Naive thymus-derived CD8-positive, alpha-beta T cell (primary cell): ENCODE measurements around the gene MAPK8. TPM values are rescaled to one million over a fixed set of nuclear protein-coding genes. Genes with fewer than 3 reads are reported as not detected.
"Not testable (repeated sequence)": the region's sequence is repeated elsewhere in the genome, so short reads cannot be mapped to it uniquely, and the experiment has no call there.

Source experiments
- ATAC-seq, 2 donors: fragments of 150-1000 bp; cut with Tn5 transposase in 1 of 2; sonication (Bioruptor Pico), chemical (Tn5 transposase) in 1 of 2; 1 replicate in 1 of 2; 2 replicates in 1 of 2; pipeline ENCODE4 v1.10.0; 2021; ENCODE audit warnings: mild to moderate bottlenecking in 2 of 2, moderate library complexity in 2 of 2
- POLR2A ChIA-PET: fragments of 350-600 bp; sonication (Branson Sonifier 250); formaldehyde crosslinking; loops from one replicate; lab custom pipeline; 2021; ENCODE audit warnings: antibody characterized with exemption; lab: Charles Lee
- DNase-seq, 10 donors: peaks; one replicate each; pipeline versions ENCODE4 v3.0.0 to v3.0.0-alpha.2; 2020 to 2022
- H3K27ac Mint-ChIP-seq, 10 donors: one replicate each; pipeline ENCODE4 v1.8.0; 2020 to 2022; ENCODE audit warnings: mild to moderate bottlenecking in 10 of 10, mixed read lengths in 10 of 10, moderate library complexity in 4 of 10, inconsistent platforms in 1 of 10
- H3K27me3 Mint-ChIP-seq, 5 donors: one replicate each; pipeline ENCODE4 v1.8.0; 2021 to 2022; ENCODE audit warnings: mixed read lengths in 5 of 5
- H3K36me3 Mint-ChIP-seq, 3 donors: one replicate each; pipeline ENCODE4 v1.8.0; 2020 to 2022; ENCODE audit warnings: mixed read lengths in 3 of 3, mild to moderate bottlenecking in 2 of 3, inconsistent platforms in 1 of 3
- H3K4me1 Mint-ChIP-seq, 4 donors: one replicate each; pipeline ENCODE4 v1.8.0; 2021 to 2022; ENCODE audit warnings: mixed read lengths in 4 of 4
- H3K4me3 Mint-ChIP-seq, 10 donors: one replicate each; pipeline ENCODE4 v1.8.0; 2020 to 2022; ENCODE audit warnings: mild to moderate bottlenecking in 10 of 10, mixed read lengths in 10 of 10, moderate library complexity in 6 of 10, inconsistent platforms in 1 of 10
- H3K9me3 Mint-ChIP-seq, 9 donors: one replicate each; pipeline ENCODE4 v1.8.0; 2020 to 2022; ENCODE audit warnings: mixed read lengths in 9 of 9, mild to moderate bottlenecking in 3 of 9, inconsistent platforms in 1 of 9, moderate library complexity in 1 of 9
- polyA plus RNA-seq, 3 donors: library from polyadenylated mRNA; unstranded; fragments of 300-500 nt; fragmentation: Illumina TruSeq; gene quantifications; one replicate each; pipeline ENCODE4 v1.2.3, GENCODE V29; 2021
- total RNA-seq, 8 experiments: library from RNA in 2 of 8; stranded (reverse) in 2 of 8; gene quantifications; one replicate each; pipeline ENCODE4 v1.2.3 and lab custom pipeline; 2021 to 2026

Gene MAPK8
- total and polyA plus RNA-seq, 5 experiments from 2014 or later, result 20.2 to 70.1 (median 30.6) TPM

DNA sequence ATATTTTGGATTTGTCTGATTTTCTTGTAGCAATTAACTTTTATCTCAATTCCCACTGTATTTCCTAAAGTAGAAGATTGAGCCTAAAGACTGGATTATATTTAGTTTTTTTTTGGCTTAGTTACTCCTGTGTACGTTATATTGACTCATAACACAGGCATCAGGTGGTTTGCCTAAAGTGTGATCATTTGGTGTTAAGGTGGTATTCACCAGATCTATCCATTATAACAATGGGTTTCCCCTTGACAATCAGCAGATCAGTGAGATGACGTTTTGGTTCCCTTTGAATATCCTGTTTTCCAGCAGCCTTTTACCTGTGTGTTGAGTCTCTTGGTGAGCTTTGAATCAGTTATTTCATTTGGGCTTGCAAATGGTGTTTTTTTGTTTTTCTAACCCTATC is 18.1 kb downstream of the MAPK8 start:
- H3K27ac Mint-ChIP-seq, result peak overlapping the region in 1 of 10 donors; percentile 19
- no peak overlapping the region for H3K4me3 Mint-ChIP-seq
- POLR2A ChIA-PET, result no interaction called here
- peak in 1 of 2 donors; percentile 27 for ATAC-seq
- H3K27me3 Mint-ChIP-seq, result no peaks in the 10 kb centered on the region
- no peaks in the 10 kb centered on the region for H3K9me3 Mint-ChIP-seq
- peaks cover 0 to 18% (median 0%) of the 10 kb centered on the region in 3 donors for H3K36me3 Mint-ChIP-seq
- peaks cover 23 to 75% (median 61%) of the 10 kb centered on the region in 4 donors for H3K4me1 Mint-ChIP-seq
- no peak for DNase-seq

DNA sequence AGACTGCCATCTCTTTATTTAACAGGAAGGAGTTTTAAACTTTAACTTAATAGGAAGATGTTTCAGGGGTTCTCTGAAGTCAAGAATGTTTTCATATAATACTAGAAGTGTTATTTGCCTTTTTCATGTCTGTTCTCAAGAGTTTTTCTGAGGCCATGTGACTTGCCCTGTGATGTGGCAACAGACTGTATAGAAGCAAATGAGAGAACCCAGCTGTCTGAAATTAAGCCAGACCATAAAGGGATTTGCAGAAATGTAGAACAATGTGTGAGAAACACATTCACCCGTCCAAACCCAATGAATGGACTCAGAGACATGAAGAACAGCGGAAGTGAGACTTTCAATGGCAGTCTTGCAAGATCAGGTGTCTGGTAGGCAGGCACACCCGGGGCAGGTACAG is 23.8 kb downstream of the MAPK8 start:
- peaks cover 0 to 12% (median 3%) of the 10 kb centered on the region in 9 donors for H3K9me3 Mint-ChIP-seq
- peaks cover 31 to 86% (median 60%) of the 10 kb centered on the region in 4 donors for H3K4me1 Mint-ChIP-seq
- peaks cover 0 to 18% (median 17%) of the 10 kb centered on the region in 3 donors for H3K36me3 Mint-ChIP-seq
- POLR2A ChIA-PET, result no interaction called here
- ATAC-seq (peak; percentile 88 to 89), DNase-seq (peak in 5 of 10 donors; percentile 4 to 58 (median 33))
- H3K27ac Mint-ChIP-seq, result peak overlapping the region in 9 of 10 donors; percentile 1 to 87 (median 69)
- H3K4me3 Mint-ChIP-seq, result peak overlapping the region; percentile 26 to 76 (median 60)
- no peaks in the 10 kb centered on the region for H3K27me3 Mint-ChIP-seq

DNA sequence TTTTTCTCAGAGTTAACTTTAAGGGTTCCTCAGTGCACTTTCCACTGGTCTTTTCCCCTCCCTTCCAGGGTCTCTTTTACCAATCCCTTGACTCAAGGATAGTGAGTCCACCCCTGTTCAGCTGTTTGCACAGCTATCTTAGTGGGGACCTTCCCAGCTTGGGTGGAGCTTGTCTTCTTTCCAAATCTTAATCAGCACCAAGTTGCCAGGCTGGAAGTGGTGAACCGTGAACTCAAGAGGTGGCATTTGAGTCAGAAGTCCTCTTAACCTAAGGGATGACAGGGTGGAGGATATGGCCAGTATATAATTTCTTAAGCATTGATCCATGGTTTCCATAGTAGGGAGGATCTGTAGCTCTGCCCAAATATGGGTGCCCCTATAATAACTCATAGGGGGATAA is 25.0 kb downstream of the MAPK8 start:
- Mint-ChIP-seq H3K27ac (no peak overlapping the region), H3K27me3 (no peaks in the 10 kb centered on the region), H3K9me3 (peaks cover 0 to 12% (median 3%) of the 10 kb centered on the region in 9 donors), H3K36me3 (peaks cover 0 to 18% (median 17%) of the 10 kb centered on the region in 3 donors), H3K4me3 (peak overlapping the region in 1 of 10 donors; percentile 17), H3K4me1 (peaks cover 31 to 76% (median 53%) of the 10 kb centered on the region in 4 donors)
- DNase-seq, result no peak
- no peak for ATAC-seq
- POLR2A ChIA-PET, result no interaction called here

DNA sequence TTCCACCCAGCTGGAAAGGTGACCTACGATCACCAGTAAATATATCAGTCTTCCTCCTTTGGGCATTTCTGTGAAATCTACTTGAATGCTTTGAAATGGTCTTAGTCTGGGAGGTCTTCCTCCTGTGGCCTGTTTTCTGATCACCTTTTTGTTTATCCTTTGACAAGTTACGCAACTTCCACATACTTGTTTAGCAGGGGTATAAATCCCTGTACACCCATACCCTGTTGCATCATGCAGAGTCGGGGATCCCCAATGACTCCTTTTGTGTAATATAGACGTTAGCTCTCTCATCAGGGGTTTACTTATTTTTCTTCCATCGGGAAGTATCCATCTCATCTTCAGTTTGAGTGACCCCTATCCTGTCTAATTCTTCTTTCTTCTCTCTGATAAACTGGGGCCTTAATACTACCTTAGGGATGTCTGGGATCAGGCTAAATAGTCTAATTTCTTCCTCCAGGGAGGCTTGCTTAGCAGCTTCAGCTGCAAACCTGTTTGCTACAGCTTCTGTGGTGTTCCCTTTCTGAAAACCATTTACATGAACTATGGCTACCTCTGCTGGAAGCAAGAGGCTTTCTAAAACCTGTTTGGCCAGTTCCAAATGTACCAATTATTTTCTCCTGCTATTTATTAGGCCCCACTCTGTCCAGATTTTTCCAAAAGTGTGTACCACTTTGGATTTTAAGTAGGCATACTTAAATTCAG is 25.8 kb downstream of the MAPK8 start:
- POLR2A ChIA-PET, result no interaction called here
- H3K4me3 Mint-ChIP-seq, result no peak overlapping the region
- H3K27ac Mint-ChIP-seq, result peak overlapping the region in 2 of 10 donors; percentile 5 to 41
- no peak for ATAC-seq
- peaks cover 6 to 26% (median 22%) of the 10 kb centered on the region in 3 donors for H3K36me3 Mint-ChIP-seq
- H3K27me3 Mint-ChIP-seq, result no peaks in the 10 kb centered on the region
- DNase-seq, result no peak
- H3K9me3 Mint-ChIP-seq, result peaks cover 0 to 12% (median 3%) of the 10 kb centered on the region in 9 donors
- H3K4me1 Mint-ChIP-seq, result peaks cover 29 to 73% (median 48%) of the 10 kb centered on the region in 4 donors

DNA sequence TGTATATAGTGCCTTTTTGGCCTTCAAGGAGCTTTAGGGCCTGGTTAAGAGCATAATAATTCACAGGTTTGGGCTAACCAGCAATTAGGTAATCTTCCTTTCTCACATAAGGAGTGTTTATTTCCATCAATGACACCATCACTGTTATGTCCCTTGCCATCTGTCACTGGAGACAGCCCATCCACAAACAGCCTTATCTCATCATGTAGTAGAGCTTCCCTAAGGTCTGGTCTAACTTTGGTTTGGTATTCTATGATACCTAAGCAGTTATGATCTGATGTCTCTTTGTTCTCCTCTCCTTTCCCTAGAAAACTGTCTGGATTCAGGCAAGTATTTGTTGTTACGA is 26.4 kb downstream of the MAPK8 start:
- no peak for DNase-seq
- ATAC-seq, result no peak
- Mint-ChIP-seq H3K4me3 (no peak overlapping the region), H3K4me1 (peaks cover 33 to 76% (median 48%) of the 10 kb centered on the region in 4 donors), H3K27ac (peak overlapping the region in 1 of 10 donors; percentile 34), H3K9me3 (peaks cover 0 to 12% (median 3%) of the 10 kb centered on the region in 9 donors), H3K27me3 (no peaks in the 10 kb centered on the region), H3K36me3 (peaks cover 10 to 31% (median 24%) of the 10 kb centered on the region in 3 donors)
- POLR2A ChIA-PET, result no interaction called here

DNA sequence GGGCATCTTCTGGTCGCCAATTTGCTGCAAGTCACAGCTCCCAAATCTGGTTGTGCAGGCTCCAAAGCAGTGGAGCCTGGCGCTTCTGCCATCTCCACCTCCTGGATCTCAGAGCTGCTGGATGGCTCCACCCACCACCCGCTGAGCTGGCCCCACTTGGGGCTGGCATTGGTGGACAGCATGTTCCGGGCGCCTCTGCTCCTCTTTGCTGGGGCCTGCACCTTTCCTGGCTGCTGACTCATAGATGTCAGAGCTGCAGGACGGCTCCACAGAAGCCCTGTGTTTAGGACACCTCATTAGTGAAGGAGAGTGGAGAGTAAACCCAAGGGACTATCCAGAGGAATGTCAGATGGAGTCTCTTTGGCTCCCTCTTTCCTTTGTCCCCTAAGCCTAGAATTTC is 27.4 kb downstream of the MAPK8 start:
- ATAC-seq, result no peak
- Mint-ChIP-seq H3K27me3 (no peaks in the 10 kb centered on the region), H3K36me3 (peaks cover 10 to 40% (median 27%) of the 10 kb centered on the region in 3 donors), H3K4me3 (no peak overlapping the region), H3K27ac (no peak overlapping the region), H3K9me3 (peaks cover 0 to 13% (median 4%) of the 10 kb centered on the region in 9 donors), H3K4me1 (peaks cover 32 to 76% (median 42%) of the 10 kb centered on the region in 4 donors)
- DNase-seq, result no peak
- POLR2A ChIA-PET, result no interaction called here

DNA sequence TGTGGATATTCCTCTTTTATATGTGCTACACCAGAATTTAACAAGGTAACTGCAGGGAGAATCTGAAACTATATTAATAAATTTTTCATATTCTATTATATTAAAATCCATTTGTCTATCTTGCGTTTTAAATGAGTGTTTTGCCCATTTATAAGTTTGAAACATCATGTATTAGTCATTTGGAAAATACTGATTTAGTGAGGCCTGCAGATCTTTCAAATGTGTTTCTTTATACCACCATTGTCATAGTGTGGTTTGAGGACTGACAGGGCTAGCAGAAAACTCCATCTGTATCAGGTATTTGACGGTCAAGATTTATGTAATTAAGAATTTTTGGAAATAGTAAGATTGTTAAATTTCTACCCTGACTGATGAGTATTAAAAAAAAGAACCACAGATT is 29.3 kb downstream of the MAPK8 start:
- H3K36me3 Mint-ChIP-seq, result peaks cover 10 to 40% (median 28%) of the 10 kb centered on the region in 3 donors
- H3K4me3 Mint-ChIP-seq, result no peak overlapping the region
- no peak for ATAC-seq
- H3K4me1 Mint-ChIP-seq, result peaks cover 24 to 63% (median 31%) of the 10 kb centered on the region in 4 donors
- no peak overlapping the region for H3K27ac Mint-ChIP-seq
- POLR2A ChIA-PET, result no interaction called here
- H3K27me3 Mint-ChIP-seq, result no peaks in the 10 kb centered on the region
- peaks cover 0 to 13% (median 4%) of the 10 kb centered on the region in 9 donors for H3K9me3 Mint-ChIP-seq
- DNase-seq, result no peak

DNA sequence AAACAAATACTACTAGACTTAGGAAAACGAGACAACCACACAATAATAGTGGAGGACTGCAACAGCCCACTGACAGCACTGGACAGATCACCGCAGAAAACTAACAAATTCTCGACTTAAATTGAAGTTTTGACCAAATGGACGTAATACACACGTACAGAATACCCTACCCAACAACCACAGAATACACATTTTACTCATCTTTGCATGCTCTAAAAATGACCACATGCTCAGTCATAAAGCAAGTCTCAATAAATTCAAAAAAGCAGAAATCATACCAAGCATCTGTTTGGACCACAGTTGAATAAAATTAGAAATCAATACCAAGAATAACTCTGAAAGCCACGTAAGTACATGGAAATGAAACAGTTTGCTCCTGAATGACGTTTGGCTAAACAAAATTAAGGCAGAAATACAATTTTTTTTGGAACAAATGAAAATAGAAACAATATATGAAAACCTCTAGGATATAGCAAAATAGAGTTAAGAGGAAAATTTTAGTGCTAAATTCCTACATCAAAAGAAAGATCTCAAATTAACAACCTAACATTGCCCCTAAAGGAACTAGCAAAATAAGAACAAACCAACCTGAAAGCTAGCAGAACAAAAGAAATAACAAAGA is 30.6 kb downstream of the MAPK8 start:
- H3K4me1 Mint-ChIP-seq, result peaks cover 19 to 58% (median 30%) of the 10 kb centered on the region in 4 donors
- no peak overlapping the region for H3K27ac Mint-ChIP-seq
- H3K9me3 Mint-ChIP-seq, result peaks cover 0 to 19% (median 3%) of the 10 kb centered on the region in 9 donors
- peaks cover 15 to 43% (median 28%) of the 10 kb centered on the region in 3 donors for H3K36me3 Mint-ChIP-seq
- POLR2A ChIA-PET, result no interaction called here
- no peak for ATAC-seq
- no peak overlapping the region for H3K4me3 Mint-ChIP-seq
- no peak for DNase-seq
- no peaks in the 10 kb centered on the region for H3K27me3 Mint-ChIP-seq

DNA sequence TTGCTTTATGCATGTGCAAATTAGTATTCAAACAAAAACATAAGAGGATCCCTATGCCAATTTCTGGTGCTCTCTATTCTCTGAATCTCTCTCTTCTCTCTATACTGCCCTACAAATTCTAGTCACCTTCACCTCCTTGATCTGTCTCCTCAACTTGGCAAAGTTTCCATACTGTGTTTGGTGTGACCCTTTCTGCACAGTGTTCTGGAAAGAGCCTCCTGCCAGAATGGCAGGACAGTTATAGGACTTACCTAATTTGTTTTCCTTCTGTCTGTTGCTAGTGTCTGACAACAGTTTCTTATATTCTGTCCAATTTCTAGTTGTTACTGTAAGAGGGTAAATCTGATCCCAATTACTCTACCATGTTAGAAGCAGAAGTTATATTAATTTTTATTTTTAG is 34.3 kb downstream of the MAPK8 start:
- Mint-ChIP-seq H3K27me3 (no peaks in the 10 kb centered on the region), H3K9me3 (peaks cover 0 to 27% (median 4%) of the 10 kb centered on the region in 9 donors), H3K4me3 (no peak overlapping the region), H3K36me3 (peaks cover 21 to 40% (median 21%) of the 10 kb centered on the region in 3 donors), H3K27ac (no peak overlapping the region), H3K4me1 (peaks cover 11 to 60% (median 30%) of the 10 kb centered on the region in 4 donors)
- ATAC-seq (no peak), DNase-seq (no peak)
- POLR2A ChIA-PET, result no interaction called here

DNA sequence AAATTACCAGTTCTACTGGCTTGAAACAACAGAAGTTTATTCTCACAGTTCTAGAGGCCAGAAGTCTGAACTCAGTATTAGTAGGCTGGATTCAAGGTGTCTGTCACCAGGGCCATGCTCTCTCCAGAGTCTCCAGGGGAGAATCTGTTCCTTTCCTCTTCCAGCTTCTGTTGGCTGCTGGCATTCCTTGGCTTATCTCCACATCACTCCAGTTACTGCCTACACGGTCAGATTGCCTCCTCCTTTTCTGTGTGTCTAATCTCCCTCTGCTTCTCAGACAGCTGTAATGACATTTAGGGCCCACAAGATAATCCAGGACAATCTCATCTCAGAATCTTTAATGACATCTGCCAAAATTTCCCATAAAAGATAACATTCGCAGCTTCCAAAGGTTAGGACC is 36.6 kb downstream of the MAPK8 start:
- Mint-ChIP-seq H3K27me3 (no peaks in the 10 kb centered on the region), H3K36me3 (peaks cover 14 to 47% (median 15%) of the 10 kb centered on the region in 3 donors), H3K27ac (no peak overlapping the region), H3K4me1 (peaks cover 11 to 47% (median 28%) of the 10 kb centered on the region in 4 donors), H3K4me3 (no peak overlapping the region), H3K9me3 (peaks cover 0 to 38% (median 18%) of the 10 kb centered on the region in 9 donors)
- POLR2A ChIA-PET, result no interaction called here
- ATAC-seq (no peak), DNase-seq (no peak)

DNA sequence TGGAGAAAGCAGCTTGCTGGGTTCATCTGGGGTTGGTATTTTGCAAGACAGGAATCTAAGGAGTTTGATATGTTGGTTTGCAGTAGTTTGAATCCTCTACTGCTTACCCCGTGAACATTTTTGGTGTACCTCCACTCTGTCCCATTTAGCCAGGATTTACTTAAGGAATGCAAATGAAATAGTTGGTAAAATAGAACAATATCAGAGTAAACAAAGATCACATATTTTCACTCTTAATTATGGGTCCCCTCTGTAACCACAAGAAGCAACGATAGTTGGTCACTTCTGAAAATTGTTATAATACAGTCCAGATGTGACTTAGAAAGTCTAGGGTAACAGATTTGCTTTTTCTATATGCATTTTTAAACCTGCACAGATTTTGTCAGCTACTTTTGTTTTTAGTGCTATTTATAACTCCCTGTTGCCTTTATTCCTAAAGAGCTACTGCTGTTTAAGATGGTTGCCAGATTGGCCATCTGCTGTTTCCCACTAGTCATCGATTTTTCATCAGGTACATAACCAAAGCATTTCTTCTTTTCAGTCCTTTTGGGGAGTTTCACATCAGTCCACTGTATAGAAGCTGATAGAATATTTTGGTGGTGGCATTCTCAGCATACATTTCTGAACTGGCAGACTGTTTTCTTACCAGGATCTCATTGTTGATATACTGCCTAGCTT is 37.6 kb downstream of the MAPK8 start:
- DNase-seq (no peak), ATAC-seq (no peak)
- Mint-ChIP-seq H3K4me3 (no peak overlapping the region), H3K27ac (no peak overlapping the region), H3K9me3 (peaks cover 3 to 39% (median 27%) of the 10 kb centered on the region in 9 donors), H3K36me3 (peaks cover 16 to 50% (median 23%) of the 10 kb centered on the region in 3 donors), H3K4me1 (peaks cover 11 to 38% (median 24%) of the 10 kb centered on the region in 4 donors), H3K27me3 (no peaks in the 10 kb centered on the region)
- POLR2A ChIA-PET, result no interaction called here

DNA sequence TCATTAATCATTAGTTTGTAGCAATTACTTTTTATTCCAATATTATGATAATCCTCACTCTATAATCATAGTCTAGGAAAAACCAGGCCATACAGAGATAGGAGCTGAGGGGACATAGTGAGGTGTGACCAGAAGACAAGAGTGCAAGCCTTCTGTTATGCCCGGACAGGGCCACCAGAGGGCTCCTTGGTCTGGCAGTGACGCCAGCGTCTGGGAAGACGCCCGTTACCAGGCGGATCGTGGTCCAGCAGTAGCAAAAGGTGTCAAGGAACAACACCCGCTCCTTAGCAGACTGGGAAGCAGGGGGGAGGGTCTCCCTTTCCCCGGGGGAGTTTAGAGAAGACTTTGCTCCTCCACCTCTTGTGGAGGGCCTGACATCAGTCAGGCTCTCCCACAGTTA is 39.8 kb downstream of the MAPK8 start:
- H3K27ac Mint-ChIP-seq, POLR2A ChIA-PET, H3K4me3 Mint-ChIP-seq, H3K27me3 Mint-ChIP-seq, DNase-seq, ATAC-seq: not testable (repeated sequence)
- peaks cover 5 to 47% (median 38%) of the 10 kb centered on the region in 9 donors for H3K9me3 Mint-ChIP-seq
- peaks cover 9 to 33% (median 28%) of the 10 kb centered on the region in 4 donors for H3K4me1 Mint-ChIP-seq
- H3K36me3 Mint-ChIP-seq, result peaks cover 18 to 58% (median 32%) of the 10 kb centered on the region in 3 donors
